NCI-H748 (cell line): Measurements from ENCODE around the gene ACOX3.

Source experiments
- DNase-seq: peaks from one replicate; lab custom pipeline; 2025; ENCODE audit not compliant: unreplicated experiment; lab: John Stamatoyannopoulos, UW

The ACOX3 gene

GRCh38 chr4:8468746-8469535, 28.4 kb upstream of the ACOX3 start:
- DNase-seq: peak; percentile 20

- no peak for DNase-seq
Measured at GRCh38 chr4:8467016-8467415, 26.5 kb upstream of the ACOX3 start.

GRCh38 chr4:8465615-8466611, 25.4 kb upstream of the ACOX3 start:
- DNase-seq: no peak

- no peak for DNase-seq
Measured at GRCh38 chr4:8464381-8464780, 23.9 kb upstream of the ACOX3 start.

GRCh38 chr4:8463811-8464210, 23.3 kb upstream of the ACOX3 start:
- no peak for DNase-seq

- no peak for DNase-seq
Measured at GRCh38 chr4:8461616-8462015, 21.1 kb upstream of the ACOX3 start.

- DNase-seq: no peak
Measured at GRCh38 chr4:8461086-8461485, 20.6 kb upstream of the ACOX3 start.

- DNase-seq: no peak
Measured at GRCh38 chr4:8459867-8460445, 19.4 kb upstream of the ACOX3 start.

GRCh38 chr4:8457646-8458252, 17.2 kb upstream of the ACOX3 start:
- DNase-seq: no peak

GRCh38 chr4:8453957-8454356, 13.4 kb upstream of the ACOX3 start:
- no peak for DNase-seq

GRCh38 chr4:8451440-8452182, 11.1 kb upstream of the ACOX3 start:
- DNase-seq: no peak

- DNase-seq: no peak
Measured at GRCh38 chr4:8446122-8446521, 5.6 kb upstream of the ACOX3 start.

- DNase-seq: no peak
Measured at GRCh38 chr4:8443801-8444200, 3.3 kb upstream of the ACOX3 start.

- DNase-seq: no peak
Measured at GRCh38 chr4:8442596-8443358, 2.3 kb upstream of the ACOX3 start.

- DNase-seq: no peak
Measured at GRCh38 chr4:8441499-8442091, 1.1 kb upstream of the ACOX3 start.

- peak; percentile 38 for DNase-seq
Measured at GRCh38 chr4:8439914-8440491, 520 bp downstream of the ACOX3 start.

GRCh38 chr4:8439168-8439567, 1.4 kb downstream of the ACOX3 start:
- no peak for DNase-seq

- no peak for DNase-seq
Measured at GRCh38 chr4:8438743-8439142, 1.8 kb downstream of the ACOX3 start.

- no peak for DNase-seq
Measured at GRCh38 chr4:8437281-8437680, 3.2 kb downstream of the ACOX3 start.
